HepG2 (cell line): ENCODE measurements around the gene STK40. TPM values are rescaled to one million over a fixed set of nuclear protein-coding genes. Genes with fewer than 3 reads are reported as not detected.

Experiments used
- ERF ChIP-seq: IDR thresholded peaks from 2 replicates; pipeline ENCODE4 v1.6.1; 2018; ENCODE audit warnings: missing biosample characterization, missing genetic modification reagents
- IRF2 ChIP-seq: IDR thresholded peaks from 2 replicates; pipeline ENCODE4 v1.6.1; 2018; ENCODE audit warnings: missing genetic modification reagents, missing compliant biosample characterization
- KDM1A ChIP-seq: IDR thresholded peaks from 2 replicates; pipeline ENCODE4 v1.6.1; 2016; ENCODE audit warnings: missing compliant biosample characterization
- KDM5A ChIP-seq: fragments of 200-600 bp; sonication (generic); IDR thresholded peaks from 2 replicates; pipeline ENCODE4 v1.7.0; 2018; ENCODE audit warnings: antibody characterized with exemption, mild to moderate bottlenecking, low read length, borderline replicate concordance
- KLF16 ChIP-seq, 2 experiments: sonication (generic) in 1 of 2; formaldehyde crosslinking in 1 of 2; IDR thresholded peaks; 2 replicates each; pipeline versions ENCODE4 v1.6.1 to v1.8.0; 2016 to 2023; ENCODE audit warnings: missing genetic modification reagents in 2 of 2, missing compliant biosample characterization in 1 of 2
- MXI1 ChIP-seq: IDR thresholded peaks from 3 replicates; pipeline ENCODE4 v1.6.1; 2012; ENCODE audit warnings: low read depth, low read length, inconsistent platforms, borderline replicate concordance
- NRL ChIP-seq: sonication (generic); formaldehyde crosslinking; IDR thresholded peaks from 2 replicates; pipeline ENCODE4 v1.5.0; 2020; ENCODE audit warnings: missing genetic modification reagents, mild to moderate bottlenecking, moderate library complexity, borderline replicate concordance
- SRSF9 ChIP-seq: fragments of 200-400 bp; formaldehyde crosslinking; IDR thresholded peaks from 2 replicates; pipeline ENCODE4 v1.6.1; 2018; ENCODE audit warnings: borderline replicate concordance, mild to moderate bottlenecking, low read depth, low read length; ENCODE audit not compliant: insufficient read depth, poor library complexity, severe bottlenecking
- STAG1 ChIP-seq: sonication (generic); formaldehyde crosslinking; IDR thresholded peaks from 2 replicates; pipeline ENCODE4 v1.4.0; 2020; ENCODE audit warnings: missing genetic modification reagents
- TBX2 ChIP-seq: sonication (generic); formaldehyde crosslinking; IDR thresholded peaks from 2 replicates; pipeline ENCODE4 v1.5.0; 2020; ENCODE audit warnings: missing genetic modification reagents, mild to moderate bottlenecking, borderline replicate concordance
- TFAP4 ChIP-seq: sonication (generic); IDR thresholded peaks from 2 replicates; pipeline ENCODE4 v1.6.1; 2016; ENCODE audit warnings: low read depth, borderline replicate concordance
- TFE3 ChIP-seq: IDR thresholded peaks from 2 replicates; pipeline ENCODE4 v1.6.1; 2016
- THRA ChIP-seq: sonication (generic); formaldehyde crosslinking; IDR thresholded peaks from 2 replicates; pipeline ENCODE4 v1.4.0; 2020; ENCODE audit warnings: missing genetic modification reagents, borderline replicate concordance
- XBP1 ChIP-seq: sonication (generic); formaldehyde crosslinking; IDR thresholded peaks from 2 replicates; pipeline ENCODE4 v1.5.0; 2020; ENCODE audit warnings: missing genetic modification reagents
- ZNF580 ChIP-seq: IDR thresholded peaks from 2 replicates; pipeline ENCODE4 v1.6.1; 2016; ENCODE audit warnings: low read depth, borderline replicate concordance
- ZNF687 ChIP-seq: sonication (generic); formaldehyde crosslinking; IDR thresholded peaks from 2 replicates; pipeline ENCODE4 v1.5.1; 2020; ENCODE audit warnings: mild to moderate bottlenecking, missing genetic modification reagents, moderate library complexity
- ZNF788 ChIP-seq: sonication (generic); formaldehyde crosslinking; IDR thresholded peaks from 2 replicates; pipeline ENCODE4 v1.5.0; 2020; ENCODE audit warnings: mild to moderate bottlenecking, missing genetic modification reagents, borderline replicate concordance
- ZSCAN31 ChIP-seq: sonication (generic); formaldehyde crosslinking; IDR thresholded peaks from 2 replicates; pipeline ENCODE4 v1.5.0; 2020; ENCODE audit warnings: low read depth, mild to moderate bottlenecking, missing genetic modification reagents
- polyA plus RNA-seq, 8 experiments: library from polyadenylated mRNA; depleted of rRNA in 3 of 8; stranded (reverse) in 7 of 8; unstranded in 1 of 8; fragments of >200 nt; fragmentation: Illumina TruSeq in 4 of 8; extraction: Trizol in 4 of 8; gene quantifications; 2 replicates each; pipeline versions ENCODE4 v1.2.1 to v1.2.3, GENCODE V29; 2011 to 2016; ENCODE audit warnings: low read depth in 4 of 8, missing spikeins in 1 of 8, mixed read lengths in 1 of 8; ENCODE audit not compliant: insufficient read depth in 1 of 8
- total RNA-seq, 5 experiments: library from RNA; depleted of rRNA; stranded (reverse); fragments of >200 nt; fragmentation: Illumina TruSeq; extraction: Trizol; gene quantifications; 2 replicates each; pipeline ENCODE4 v1.2.3, GENCODE V29; 2016; ENCODE audit warnings: low read depth in 1 of 5

Gene STK40
- total and polyA plus RNA-seq, 2 of the 13 experiments (the other 11 are each of a cell fraction or from before 2014, with no cell fraction given), result 33.8 to 35.1 TPM

GRCh38 chr1:36323636-36324352, 61.9 kb downstream of the STK40 start, which contains the start of gene EVA1B (continued):
- TF ChIP-seq ZNF687 (CRISPR knock-in tag), result peak; percentile 83
- TF ChIP-seq KDM1A, result peak; percentile 11
- TF ChIP-seq ZNF580 (CRISPR knock-in tag), result peak; percentile 92
- TF ChIP-seq ZSCAN31 (CRISPR knock-in tag), result peak; percentile 61; the same call in 1 of the 2 replicates
- TF ChIP-seq XBP1 (CRISPR knock-in tag), result no peak
- peak; percentile 7; the same call in 1 of the 2 replicates for TF ChIP-seq TFE3 (CRISPR knock-in tag)
- peak; percentile 15; the same call in 1 of the 2 replicates for TF ChIP-seq STAG1 (CRISPR knock-in tag)
- TF ChIP-seq TBX2 (CRISPR knock-in tag), result peak; percentile 87
- peak; percentile 57; the same call in 1 of the 3 replicates for TF ChIP-seq MXI1
- 0 out of 2 replicates have a peak, but pooled peaks have one; percentile 10 for TF ChIP-seq THRA
- TF ChIP-seq SRSF9, result no peak
- TF ChIP-seq NRL (CRISPR knock-in tag), result peak; percentile 23; the same call in 1 of the 2 replicates
- TF ChIP-seq ERF (CRISPR knock-in tag), result peak; percentile 93
- peak; percentile 55; the same call in 1 of the 2 replicates for TF ChIP-seq TFAP4
- 0 out of 4 replicates have a peak, but pooled peaks of 1 of the 2 experiments have one; percentile 54 for TF ChIP-seq KLF16 (CRISPR knock-in tag; IDR thresholded peaks at IDR 0.05)
- peak; percentile 85; the same call in 1 of the 2 replicates for TF ChIP-seq ZNF788 (CRISPR knock-in tag)
- peak; percentile 76 for TF ChIP-seq IRF2
- TF ChIP-seq KDM5A, result peak; percentile 43; the same call in 1 of the 2 replicates
